ENCODE measurements around the gene NSFL1C. TPM values are rescaled to one million over a fixed set of nuclear protein-coding genes. Genes with fewer than 3 reads are reported as not detected.

Gene NSFL1C
- total RNA-seq, 2 experiments from 2014 or later, result 40.2 to 80.0 TPM

- H4K20me1 ChIP-seq (ENCODE audit: insufficient read depth, low read length), result peaks cover 16% of the 10 kb centered on the region
- BruUV-seq (replicated peaks), result no TSS peak
- H3K9me2 ChIP-seq (ENCODE audit: insufficient read depth, low read length), result no peaks in the 10 kb centered on the region
- DNase-seq (ENCODE audit: low spot score), result no peak
- POLR2A ChIA-PET, result no interaction called here
- H2AFZ ChIP-seq (ENCODE audit: low read length), result peak overlapping the region; percentile 56; the same call in 1 of the 2 replicates
- peaks cover 34% of the 10 kb centered on the region for H3K4me1 ChIP-seq (ENCODE audit: insufficient read depth, low read length, poor library complexity, severe bottlenecking)
- TF ChIP-seq EZH2phosphoT487 (IDR thresholded peaks at IDR 0.05; ENCODE audit: borderline replicate concordance, low read depth, low read length) (no peak), CTCF (conservative IDR thresholded peaks at IDR 0.05; ENCODE audit: low read length) (no peak)
- no peak overlapping the region for H3K27ac ChIP-seq (ENCODE audit: low read depth, low read length, poor library complexity, severe bottlenecking)
- intact Hi-C loops (cut with micrococcal nuclease; ENCODE audit: unreplicated experiment), result no loop called here
- CTCF ChIA-PET (ENCODE audit: unreplicated experiment), result interaction anchor here (1.5 kb wide), 1 partner anchor 309 kb away, joined by 4 read pairs; no protein-coding TSS in a partner anchor
- peaks cover 33% of the 10 kb centered on the region for H3K79me2 ChIP-seq (ENCODE audit: insufficient read depth, low read depth, low read length)
- peak overlapping the region; percentile 39; the same call in 1 of the 2 replicates for H3K4me2 ChIP-seq (ENCODE audit: low read length)
- H3K4me3 ChIP-seq (ENCODE audit: low read depth, low read length, poor library complexity, severe bottlenecking), result peak overlapping the region; percentile 39
- H3K9me3 ChIP-seq (ENCODE audit: low read length), result no peaks in the 10 kb centered on the region
- peaks cover 18% of the 10 kb centered on the region; the same call in 1 of the 2 replicates for H3K36me3 ChIP-seq (ENCODE audit: insufficient read depth, low read length)
Observed at GRCh38 chr20:1467355-1468116, 887 bp upstream of the NSFL1C start.

DNA sequence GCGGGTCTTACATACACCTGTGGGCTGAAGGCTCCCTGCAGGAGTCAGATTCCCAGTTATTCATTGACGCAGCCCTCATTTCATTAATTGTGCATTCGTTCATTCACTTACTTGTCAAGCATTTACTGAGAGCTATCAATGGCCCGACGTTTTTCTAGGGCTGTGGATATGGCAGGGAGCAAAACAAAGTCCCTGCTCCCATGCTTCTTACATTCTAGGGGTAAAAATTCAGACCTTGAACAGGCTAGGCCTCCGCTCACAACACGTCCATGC is 369 bp upstream of the NSFL1C start:
- peaks cover 33% of the 10 kb centered on the region for H3K79me2 ChIP-seq (ENCODE audit: insufficient read depth, low read depth, low read length)
- H2AFZ ChIP-seq (ENCODE audit: low read length), result peak overlapping the region; percentile 56; the same call in 1 of the 2 replicates
- no peak; the same call in 1 of the 2 replicates for TF ChIP-seq CTCF (conservative IDR thresholded peaks at IDR 0.05; ENCODE audit: low read length)
- no peak for TF ChIP-seq EZH2phosphoT487 (IDR thresholded peaks at IDR 0.05; ENCODE audit: borderline replicate concordance, low read depth, low read length)
- DNase-seq (ENCODE audit: low spot score), result no peak
- H3K4me3 ChIP-seq (ENCODE audit: low read depth, low read length, poor library complexity, severe bottlenecking), result peak overlapping the region; percentile 39
- H3K9me2 ChIP-seq (ENCODE audit: insufficient read depth, low read length), result no peaks in the 10 kb centered on the region
- H3K4me1 ChIP-seq (ENCODE audit: insufficient read depth, low read length, poor library complexity, severe bottlenecking), result peaks cover 35% of the 10 kb centered on the region
- peaks cover 16% of the 10 kb centered on the region for H4K20me1 ChIP-seq (ENCODE audit: insufficient read depth, low read length)
- CTCF ChIA-PET (ENCODE audit: unreplicated experiment), result interaction anchor here (1.5 kb wide), 1 partner anchor 310 kb away, joined by 4 read pairs; no protein-coding TSS in a partner anchor
- POLR2A ChIA-PET, result no interaction called here
- no TSS peak for BruUV-seq (replicated peaks)
- H3K36me3 ChIP-seq (ENCODE audit: insufficient read depth, low read length), result peaks cover 23% of the 10 kb centered on the region; the same call in 1 of the 2 replicates
- no peaks in the 10 kb centered on the region for H3K9me3 ChIP-seq (ENCODE audit: low read length)
- peak overlapping the region; percentile 39; the same call in 1 of the 2 replicates for H3K4me2 ChIP-seq (ENCODE audit: low read length)
- H3K27ac ChIP-seq (ENCODE audit: low read depth, low read length, poor library complexity, severe bottlenecking), result no peak overlapping the region
- intact Hi-C loops (cut with micrococcal nuclease; ENCODE audit: unreplicated experiment), result no loop called here

Data from OCI-LY7 (cell line).